ENCODE results near the gene SMAD3. TPM values are rescaled to one million over a fixed set of nuclear protein-coding genes. Genes with fewer than 3 reads are reported as not detected.
A peak's percentile ranks its signal among the peaks of the same experiment; 100 is the strongest.

The SMAD3 gene
- total and polyA plus RNA-seq, 2 of the 8 experiments (the other 6 are each of a cell fraction or from before 2014, with no cell fraction given): 10.1 to 12.4 TPM

GRCh38 chr15:67107014-67107812 is 41.8 kb downstream of the SMAD3 start:
- no peaks in the 10 kb centered on the region for H3K36me3 ChIP-seq (ENCODE audit: control insufficient read depth in 2 of 4, insufficient read depth in 4 of 4, low read length in 3 of 4)
- no peak overlapping the region for H2BK120ac ChIP-seq (replicated peaks; ENCODE audit: low read depth, low read length)
- no peak overlapping the region for H3K4me2 ChIP-seq (ENCODE audit: insufficient read depth in 1 of 2, low read depth in 2 of 2, low read length in 2 of 2)
- H3K18ac ChIP-seq (ENCODE audit: extremely low read depth, low read length): no peak overlapping the region
- H4K5ac ChIP-seq (ENCODE audit: insufficient read length, low read depth, low read length): no peak overlapping the region
- DNase-seq (ENCODE audit: low read depth in 1 of 2, low spot score in 2 of 2) (no peak), FAIRE-seq (no peak)
- peaks cover 9% of the 10 kb centered on the region; the same call in 1 of the 2 replicates for H3K79me1 ChIP-seq (ENCODE audit: low read depth, low read length)
- no peaks in the 10 kb centered on the region for H3K23me2 ChIP-seq (ENCODE audit: low read depth, low read length)
- H3K4me1 ChIP-seq (replicated peaks in 1 of 4; ENCODE audit: control insufficient read depth in 3 of 4, insufficient read depth in 4 of 4, low read length in 3 of 4): peaks cover 0 to 12% (median 2%) of the 10 kb centered on the region in 4 experiments; a peak in 4 of 7 replicates
- WGBS, 2 experiments (ENCODE audit: extremely low coverage in 1 of 2, insufficient coverage in 1 of 2, insufficient read length in 1 of 2, insufficient replicate concordance in 2 of 2, low coverage in 1 of 2, low lambda C conversion rate in 2 of 2, missing lambda C conversion rate in 1 of 2): 91% methylated on average over 12 of the region's 12 CpGs; no CpG with 5 or more reads in 1 of the 2 experiments
- no peak overlapping the region for H3K4ac ChIP-seq (replicated peaks; ENCODE audit: insufficient read length, low read depth, low read length)
- no peak overlapping the region for H2AFZ ChIP-seq (ENCODE audit: low read length)
- no peak overlapping the region for H3K23ac ChIP-seq (ENCODE audit: insufficient read length)
- H2BK20ac ChIP-seq (ENCODE audit: low read length): no peak overlapping the region
- H2BK12ac ChIP-seq (ENCODE audit: low read depth, low read length): no peak overlapping the region
- no peak overlapping the region for H4K91ac ChIP-seq (replicated peaks; ENCODE audit: insufficient read length, low read length)
- H3K9ac ChIP-seq (replicated peaks in 1 of 4; ENCODE audit: extremely low read depth in 1 of 4, low read depth in 3 of 4, low read length in 3 of 4): no peak overlapping the region
- no peak overlapping the region for H2AK5ac ChIP-seq (ENCODE audit: low read depth, low read length)
- no peak overlapping the region for H3K4me3 ChIP-seq (ENCODE audit: extremely low read depth in 1 of 4, insufficient read depth in 2 of 4, low read depth in 3 of 4, low read length in 4 of 4)
- H2BK15ac ChIP-seq (ENCODE audit: low read length): no peak overlapping the region
- H3K27ac ChIP-seq (ENCODE audit: low read depth, low read length): no peak overlapping the region
- no peak overlapping the region; the same call in 1 of the 2 replicates for H4K8ac ChIP-seq (ENCODE audit: extremely low read depth, insufficient read depth, low read length)
- H3K14ac ChIP-seq (ENCODE audit: insufficient read length): no peak overlapping the region
- 0 out of 2 replicates have a peak overlapping the region, but pooled peaks have one; percentile 16 for H2BK5ac ChIP-seq (ENCODE audit: low read depth, low read length)
- ChIA-PET CTCF (ENCODE audit: partially characterized antibody) (interaction anchor here (0.5 to 0.8 kb wide), 2 partner anchors 39 to 181 kb away, joined by 4 read pairs; no protein-coding TSS in a partner anchor), POLR2A (ENCODE audit: partially characterized antibody) (interaction anchor here (0.6 to 1.0 kb wide), 3 partner anchors 12 to 1519 kb away, joined by 3 to 4 read pairs (median 3); no protein-coding TSS in a partner anchor)
- H4K20me1 ChIP-seq (replicated peaks in 1 of 2; ENCODE audit: control insufficient read depth in 1 of 2, insufficient read depth in 2 of 2, low read length in 2 of 2): peaks cover 0 to 2% of the 10 kb centered on the region in 2 experiments
- H3K56ac ChIP-seq (replicated peaks; ENCODE audit: insufficient read length, low read depth, low read length): no peak overlapping the region
- no peaks in the 10 kb centered on the region for H3K27me3 ChIP-seq (replicated peaks in 1 of 4; ENCODE audit: control insufficient read depth in 3 of 4, extremely low read depth in 1 of 4, insufficient read depth in 3 of 4, low read length in 3 of 4)
- H3K79me2 ChIP-seq (ENCODE audit: control insufficient read depth in 1 of 2, insufficient read depth in 2 of 2, low read length in 2 of 2): 0 out of 4 replicates have a peak, but pooled peaks cover 0 to 12% of the 10 kb centered on the region in 2 experiments
- peaks cover 0 to 9% of the 10 kb centered on the region in 2 experiments; a peak in 3 of 4 replicates for H3K9me3 ChIP-seq (ENCODE audit: insufficient read depth in 2 of 2, low read depth in 1 of 2, low read length in 1 of 2)
- TF ChIP-seq TCF12 (IDR thresholded peaks at IDR 0.05; ENCODE audit: low read depth, low read length) (no peak), POLR2AphosphoS5 (IDR thresholded peaks at IDR 0.05; ENCODE audit: low read depth, low read length) (no peak), FOSL1 (IDR thresholded peaks at IDR 0.05; ENCODE audit: insufficient read depth, low read depth, low read length) (no peak), YY1 (IDR thresholded peaks at IDR 0.05; ENCODE audit: low read depth, low read length) (no peak), EP300 (IDR thresholded peaks at IDR 0.05; ENCODE audit: borderline replicate concordance in 1 of 2, low read depth in 2 of 2, low read length in 2 of 2) (no peak), SIRT6 (IDR thresholded peaks at IDR 0.05; ENCODE audit: low read length) (no peak), RBBP5 (IDR thresholded peaks at IDR 0.05; ENCODE audit: borderline replicate concordance, low read depth, low read length) (no peak), ZNF274 (IDR thresholded peaks at IDR 0.05; ENCODE audit: borderline replicate concordance, extremely low read depth, low read length) (no peak), SIN3A (conservative IDR thresholded peaks at IDR 0.05 in 1 of 2, IDR thresholded peaks at IDR 0.05 in 1 of 2; ENCODE audit: low read depth in 1 of 2, low read length in 2 of 2) (no peak), BRCA1 (IDR thresholded peaks at IDR 0.05; ENCODE audit: low read depth, low read length) (no peak)
- TF ChIP-seq, protein P1, sequence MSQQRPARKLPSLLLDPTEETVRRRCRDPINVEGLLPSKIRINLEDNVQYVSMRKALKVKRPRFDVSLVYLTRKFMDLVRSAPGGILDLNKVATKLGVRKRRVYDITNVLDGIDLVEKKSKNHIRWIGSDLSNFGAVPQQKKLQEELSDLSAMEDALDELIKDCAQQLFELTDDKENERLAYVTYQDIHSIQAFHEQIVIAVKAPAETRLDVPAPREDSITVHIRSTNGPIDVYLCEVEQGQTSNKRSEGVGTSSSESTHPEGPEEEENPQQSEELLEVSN (IDR thresholded peaks at IDR 0.05): no peak

Measured in H1 (cell line).